MCF 10A (cell line): ENCODE data around the gene UTY. TPM values are rescaled to one million over a fixed set of nuclear protein-coding genes. Genes with fewer than 3 reads are reported as not detected.
A peak's percentile ranks its signal among the peaks of the same experiment; 100 is the strongest.
"Not testable (repeated sequence)": the region's sequence is repeated elsewhere in the genome, so short reads cannot be mapped to it uniquely, and the experiment has no call there.

ENCODE experiments used
- BruUV-seq: library from RNA; stranded (reverse); fragments of 400-500 nt; replicated peaks from 2 replicates; lab custom pipeline; 2021; lab: Mats Ljungman, UMichigan
- CTCF ChIA-PET: fragments of 300-600 bp; sonication (Branson Sonifier 250); formaldehyde crosslinking; extraction: SDS; loops from one replicate; lab custom pipeline; 2021; ENCODE audit warnings: antibody characterized with exemption, inconsistent platforms; lab: Yijun Ruan, JAX
- POLR2A ChIA-PET: fragments of 300-600, 350-650 bp; sonication (Branson Sonifier 250); formaldehyde crosslinking; extraction: SDS; loops from one replicate; lab custom pipeline; 2020; ENCODE audit warnings: antibody characterized with exemption, inconsistent platforms; lab: Yijun Ruan, JAX
- DNase-seq: peaks from one replicate; pipeline ENCODE4 v3.0.0-alpha.2; 2018; ENCODE audit not compliant: unreplicated experiment
- H3K27ac Mint-ChIP-seq: one replicate; pipeline ENCODE4 v1.8.0; 2022; ENCODE audit warnings: mild to moderate bottlenecking, low read depth, mixed read lengths; ENCODE audit not compliant: unreplicated experiment
- H3K27me3 Mint-ChIP-seq: one replicate; pipeline ENCODE4 v1.8.0; 2022; ENCODE audit warnings: mixed read lengths; ENCODE audit not compliant: insufficient read depth, unreplicated experiment
- H3K36me3 Mint-ChIP-seq: one replicate; pipeline ENCODE4 v1.8.0; 2022; ENCODE audit warnings: mild to moderate bottlenecking, moderate library complexity, mixed read lengths; ENCODE audit not compliant: insufficient read depth, unreplicated experiment
- H3K4me1 Mint-ChIP-seq: one replicate; pipeline ENCODE4 v1.8.0; 2022; ENCODE audit warnings: mixed read lengths; ENCODE audit not compliant: insufficient read depth, unreplicated experiment
- H3K4me3 Mint-ChIP-seq: one replicate; pipeline ENCODE4 v1.8.0; 2022; ENCODE audit warnings: mild to moderate bottlenecking, moderate library complexity, mixed read lengths; ENCODE audit not compliant: unreplicated experiment
- H3K9me3 Mint-ChIP-seq: one replicate; pipeline ENCODE4 v1.8.0; 2022; ENCODE audit warnings: mixed read lengths; ENCODE audit not compliant: unreplicated experiment
- CTCF ChIP-seq: fragments of 200-600 bp; IDR thresholded peaks from one replicate; pipeline ENCODE4 v1.8.0; 2022; ENCODE audit warnings: antibody characterized with exemption, mild to moderate bottlenecking; ENCODE audit not compliant: unreplicated experiment
- intact Hi-C: fragments of 100-400 bp; cut with micrococcal nuclease; formaldehyde crosslinking; loops from 2 replicates; pipeline ENCODE4 v1.14.1; 2022
- total RNA-seq: library from RNA; stranded (reverse); gene quantifications from 2 replicates; pipeline ENCODE4 v1.2.3, GENCODE V29; 2022

UTY gene
- total RNA-seq, 1 experiment from 2014 or later: not detected

DNA sequence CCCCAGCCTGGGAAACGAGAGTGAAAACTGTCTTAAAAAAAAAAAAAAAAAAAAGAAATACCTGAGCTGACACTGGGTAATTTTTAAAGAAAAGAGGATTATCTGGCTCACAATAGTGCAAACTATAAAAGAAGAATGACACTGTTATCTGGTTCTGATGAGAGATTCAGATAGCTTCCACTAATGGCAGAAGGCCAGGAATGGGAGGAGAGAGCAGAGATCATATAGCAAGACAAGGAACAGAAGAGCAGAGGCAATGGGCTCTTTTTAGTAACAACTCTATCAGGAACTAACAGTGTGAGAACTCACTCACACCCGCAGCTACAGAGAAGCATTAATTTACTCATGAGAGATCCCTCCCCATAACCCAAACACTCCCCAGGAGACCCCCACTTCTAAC lies 184.8 kb downstream of the UTY start:
- no peak overlapping the region for H3K27ac Mint-ChIP-seq
- CTCF ChIA-PET: no interaction called here
- H3K4me1 Mint-ChIP-seq: no peaks in the 10 kb centered on the region
- H3K4me3 Mint-ChIP-seq: no peak overlapping the region
- intact Hi-C loops: no loop called here
- no TSS peak for BruUV-seq
- no peak for DNase-seq
- no peaks in the 10 kb centered on the region for H3K36me3 Mint-ChIP-seq
- no peaks in the 10 kb centered on the region for H3K27me3 Mint-ChIP-seq
- POLR2A ChIA-PET: no interaction called here
- H3K9me3 Mint-ChIP-seq: no peaks in the 10 kb centered on the region
- no peak for TF ChIP-seq CTCF

GRCh38 chrY:13291199-13291598 lies 188.6 kb downstream of the UTY start:
- CTCF ChIA-PET: no interaction called here
- Mint-ChIP-seq H3K9me3 (no peaks in the 10 kb centered on the region), H3K36me3 (no peaks in the 10 kb centered on the region), H3K4me1 (no peaks in the 10 kb centered on the region), H3K27ac (no peak overlapping the region), H3K27me3 (no peaks in the 10 kb centered on the region), H3K4me3 (no peak overlapping the region)
- intact Hi-C loops: no loop called here
- no peak for DNase-seq
- POLR2A ChIA-PET: no interaction called here
- TF ChIP-seq CTCF: no peak
- BruUV-seq: no TSS peak

DNA sequence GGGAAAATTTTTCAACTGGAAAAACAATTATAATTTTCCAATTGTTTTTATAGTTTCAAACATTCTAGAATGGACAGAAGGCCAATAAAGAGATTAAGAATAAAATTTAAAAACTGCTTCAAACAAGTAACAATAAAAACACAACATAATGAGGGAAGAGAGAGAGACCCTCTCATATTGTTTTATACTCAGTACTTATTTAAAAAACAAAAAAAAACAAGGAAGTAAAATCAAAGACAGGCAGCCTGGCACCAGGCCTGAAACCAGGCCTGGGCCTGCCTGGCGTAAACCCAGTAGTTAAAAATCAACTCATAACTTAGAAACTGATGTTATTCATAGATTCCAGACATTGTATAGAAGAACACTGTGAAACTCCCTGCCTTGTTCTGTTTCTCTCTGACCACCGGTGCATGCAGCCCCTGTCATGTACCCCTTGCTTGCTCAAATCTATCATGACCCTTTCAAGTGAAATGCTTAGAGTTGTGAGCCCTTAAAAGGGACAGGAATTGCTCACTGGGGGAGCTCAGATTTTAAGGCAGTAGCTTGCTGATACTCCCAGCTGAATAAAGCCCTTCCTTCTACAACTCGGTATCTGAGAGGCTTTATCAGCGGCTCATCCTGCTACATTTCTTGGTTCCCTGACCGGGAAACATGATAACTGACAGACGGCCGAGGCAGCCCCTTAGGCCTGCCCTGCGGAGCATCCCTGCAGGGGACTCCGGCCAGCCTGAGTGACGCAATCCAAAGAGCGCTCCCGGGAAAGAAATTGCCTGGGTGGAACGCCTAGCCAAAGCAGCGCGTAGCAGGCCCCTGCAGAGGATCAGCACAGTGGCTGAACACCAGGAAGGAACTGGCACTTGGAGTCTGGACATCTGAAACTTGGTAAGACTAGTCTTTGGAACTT lies 197.4 kb downstream of the UTY start:
- H3K4me1 Mint-ChIP-seq, H3K27me3 Mint-ChIP-seq, H3K36me3 Mint-ChIP-seq, BruUV-seq, POLR2A ChIA-PET, H3K4me3 Mint-ChIP-seq, H3K27ac Mint-ChIP-seq, CTCF ChIA-PET, H3K9me3 Mint-ChIP-seq, intact Hi-C loops: not testable (repeated sequence)
- DNase-seq: peak; percentile 3

DNA sequence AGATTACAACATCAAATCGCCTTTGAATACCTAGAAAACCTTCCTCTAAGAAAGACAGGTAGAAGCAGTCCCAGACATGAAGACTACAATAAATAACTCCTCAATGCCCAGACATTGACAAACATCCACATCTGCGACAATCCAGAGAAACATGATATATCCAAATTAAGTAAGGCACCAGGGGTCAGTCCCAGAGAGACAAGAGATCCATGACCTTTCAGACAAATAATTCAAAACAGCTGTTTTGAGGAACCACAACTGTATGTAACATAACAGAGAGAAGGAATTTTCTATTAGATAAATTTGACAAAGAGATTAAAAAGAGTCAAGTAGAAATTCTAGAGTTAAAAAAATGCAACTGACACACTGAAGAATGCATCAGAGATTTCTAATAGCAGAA lies 200.3 kb downstream of the UTY start:
- no peak for DNase-seq
- Mint-ChIP-seq H3K27ac (no peak overlapping the region), H3K27me3 (no peaks in the 10 kb centered on the region), H3K4me3 (no peak overlapping the region), H3K4me1 (no peaks in the 10 kb centered on the region), H3K36me3 (no peaks in the 10 kb centered on the region), H3K9me3 (no peaks in the 10 kb centered on the region)
- ChIA-PET CTCF (no interaction called here), POLR2A (no interaction called here)
- no TSS peak for BruUV-seq
- no peak for TF ChIP-seq CTCF
- intact Hi-C loops: no loop called here
